Muscle layer of duodenum (tissue), 2 donors: ENCODE data around the gene FERMT2.

Source experiments
- H3K27ac ChIP-seq: one replicate; pipeline ENCODE4 v1.7.0; 2013; ENCODE audit warnings: mild to moderate bottlenecking, low read length
- H3K27me3 ChIP-seq: one replicate; pipeline ENCODE4 v1.7.0; 2013; ENCODE audit warnings: low read depth, mild to moderate bottlenecking, control low read depth, low read length
- H3K36me3 ChIP-seq, 2 donors: one replicate each; pipeline ENCODE4 v1.7.0; 2013; ENCODE audit warnings: low read length in 2 of 2, control low read depth in 1 of 2, mild to moderate bottlenecking in 1 of 2; ENCODE audit not compliant: insufficient read depth in 2 of 2, control insufficient read depth in 1 of 2
- H3K4me1 ChIP-seq, 2 donors: one replicate each; pipeline ENCODE4 v1.7.0; 2013; ENCODE audit warnings: low read length in 2 of 2, mild to moderate bottlenecking in 2 of 2, control low read depth in 1 of 2, moderate library complexity in 1 of 2; ENCODE audit not compliant: insufficient read depth in 2 of 2, control insufficient read depth in 1 of 2
- H3K4me3 ChIP-seq, 2 donors: one replicate each; pipeline ENCODE4 v1.7.0; 2013; ENCODE audit warnings: low read length in 2 of 2, low read depth in 1 of 2, mild to moderate bottlenecking in 1 of 2
- H3K9me3 ChIP-seq, 2 donors: one replicate each; pipeline ENCODE4 v1.7.0; 2013; ENCODE audit warnings: low read length in 2 of 2, control low read depth in 1 of 2, mild to moderate bottlenecking in 1 of 2; ENCODE audit not compliant: control insufficient read depth in 1 of 2
- donor health status: healthy.

The FERMT2 gene

DNA sequence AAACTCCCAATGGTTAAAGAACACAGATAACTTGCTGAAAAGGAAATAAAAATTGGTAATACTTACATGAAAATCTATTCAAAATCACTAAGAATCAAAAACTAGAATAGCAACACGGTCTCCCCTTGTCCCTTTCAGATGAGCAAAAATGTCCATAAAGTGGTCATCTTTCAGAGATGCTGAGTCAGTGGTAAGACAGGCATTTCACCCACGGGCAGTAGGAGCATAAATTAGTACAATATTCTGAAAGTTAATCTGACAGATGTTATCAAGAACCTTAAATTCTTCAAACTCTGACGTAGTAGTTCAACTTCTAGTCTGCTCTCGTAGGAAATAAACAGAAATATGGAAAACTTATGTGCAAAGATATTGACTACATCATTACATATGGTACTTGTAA is 126.4 kb downstream of the FERMT2 start:
- no peak overlapping the region for H3K4me3 ChIP-seq
- no peaks in the 10 kb centered on the region for H3K9me3 ChIP-seq
- H3K27me3 ChIP-seq: no peaks in the 10 kb centered on the region
- H3K27ac ChIP-seq: no peak overlapping the region
- H3K4me1 ChIP-seq: peaks cover 0 to under 1% of the 10 kb centered on the region in 2 donors
- H3K36me3 ChIP-seq: no peaks in the 10 kb centered on the region

DNA sequence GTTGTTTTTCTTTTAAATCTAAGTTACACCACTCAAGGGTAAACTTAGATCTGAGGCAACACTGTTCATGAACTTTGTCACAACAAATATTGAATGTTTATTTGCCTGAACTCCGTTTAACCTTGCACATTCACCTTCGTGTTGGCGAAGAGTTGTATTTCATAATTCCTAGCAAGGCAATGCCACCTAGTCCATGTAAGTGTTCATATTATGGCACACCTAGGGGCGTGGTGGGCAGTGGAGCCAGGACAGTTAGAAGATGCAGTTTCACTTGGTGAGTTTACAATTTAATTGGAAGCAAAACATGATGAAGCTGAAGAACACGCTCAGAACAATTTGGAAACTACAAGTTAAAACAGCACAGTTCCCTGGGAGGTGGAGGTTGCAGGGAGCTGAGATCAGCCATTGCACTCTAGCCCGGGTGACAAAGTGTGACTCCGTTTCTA is 129.0 kb downstream of the FERMT2 start:
- no peak overlapping the region for H3K4me3 ChIP-seq
- no peaks in the 10 kb centered on the region for H3K9me3 ChIP-seq
- H3K27me3 ChIP-seq: no peaks in the 10 kb centered on the region
- no peaks in the 10 kb centered on the region for H3K4me1 ChIP-seq
- H3K27ac ChIP-seq: no peak overlapping the region
- H3K36me3 ChIP-seq: no peaks in the 10 kb centered on the region

DNA sequence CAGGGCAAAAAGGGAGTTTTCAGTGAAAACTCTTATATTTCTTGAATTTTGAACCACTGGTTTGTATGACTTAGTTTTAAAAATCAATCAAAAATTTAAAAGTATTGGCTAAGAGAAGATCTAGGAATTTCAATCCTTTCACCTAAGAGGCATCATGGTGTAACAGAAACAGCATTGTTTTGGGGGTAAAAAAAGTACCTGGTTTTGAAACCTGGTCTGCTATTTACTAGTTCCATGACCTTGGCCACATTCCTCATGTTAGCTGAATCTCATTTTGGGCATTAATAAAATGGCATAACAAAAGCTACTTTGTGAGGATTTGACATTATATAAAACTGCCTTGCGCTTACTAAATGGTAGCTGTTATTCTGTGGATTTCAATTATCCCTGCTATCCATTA is 142.7 kb downstream of the FERMT2 start:
- Histone ChIP-seq H3K4me3 (no peak overlapping the region), H3K27me3 (no peaks in the 10 kb centered on the region), H3K27ac (no peak overlapping the region), H3K9me3 (no peaks in the 10 kb centered on the region), H3K36me3 (no peaks in the 10 kb centered on the region), H3K4me1 (no peaks in the 10 kb centered on the region)
